HAP-1 (cell line): ENCODE measurements around the gene SLC49A4.

Source experiments
- DNase-seq, 2 experiments: peaks; one replicate each; pipeline ENCODE4 v3.0.0-alpha.2; 2016 to 2020; ENCODE audit warnings: low spot score in 2 of 2
- H3K27me3 ChIP-seq: fragments of 250-450 bp; sonication (Bioruptor Pico); 2 replicates; pipeline ENCODE4 v1.5.1; 2020; ENCODE audit warnings: low read depth, mild to moderate bottlenecking, moderate library complexity
- H3K36me3 ChIP-seq: fragments of 250-450 bp; sonication (Bioruptor Pico); replicated peaks from 2 replicates; pipeline ENCODE4 v1.5.1; 2020; ENCODE audit warnings: mild to moderate bottlenecking
- H3K4me1 ChIP-seq: fragments of 250-450 bp; sonication (Bioruptor Pico); 2 replicates; pipeline ENCODE4 v1.5.1; 2020; ENCODE audit warnings: mild to moderate bottlenecking
- H3K4me3 ChIP-seq: fragments of 250-450 bp; sonication (Bioruptor Pico); 2 replicates; pipeline ENCODE4 v1.5.1; 2020; ENCODE audit warnings: mild to moderate bottlenecking, moderate library complexity
- H3K9me3 ChIP-seq: fragments of 250-450 bp; sonication (Bioruptor Pico); 2 replicates; pipeline ENCODE4 v1.5.1; 2020; ENCODE audit warnings: mild to moderate bottlenecking, moderate library complexity
- in situ Hi-C: fragments of 300-500 bp; cut with MboI; formaldehyde crosslinking; loops from 3 replicates; pipeline ENCODE4 v1.14.3; 2020; ENCODE audit warnings: low sequenced_read_pairs, inconsistent platforms, mixed read lengths

The SLC49A4 gene

GRCh38 chr3:122797291-122797690 is 2.4 kb downstream of the SLC49A4 start:
- Histone ChIP-seq H3K9me3 (no peaks in the 10 kb centered on the region), H3K4me1 (peaks cover 15% of the 10 kb centered on the region), H3K4me3 (no peak overlapping the region), H3K27me3 (no peaks in the 10 kb centered on the region), H3K36me3 (no peaks in the 10 kb centered on the region)
- in situ Hi-C loops, result no loop called here
- DNase-seq, result no peak

GRCh38 chr3:122799322-122799721 is 4.5 kb downstream of the SLC49A4 start:
- in situ Hi-C loops, result no loop called here
- H3K4me1 ChIP-seq, result peaks cover 7% of the 10 kb centered on the region; the same call in 1 of the 2 replicates
- DNase-seq, result no peak
- no peak overlapping the region for H3K4me3 ChIP-seq
- H3K27me3 ChIP-seq, result no peaks in the 10 kb centered on the region
- H3K9me3 ChIP-seq, result no peaks in the 10 kb centered on the region
- no peaks in the 10 kb centered on the region for H3K36me3 ChIP-seq

GRCh38 chr3:122800031-122800430 is 5.2 kb downstream of the SLC49A4 start:
- in situ Hi-C loops, result no loop called here

GRCh38 chr3:122800706-122801237 is 5.9 kb downstream of the SLC49A4 start:
- H3K9me3 ChIP-seq, result no peaks in the 10 kb centered on the region
- no peak for DNase-seq
- H3K36me3 ChIP-seq, result no peaks in the 10 kb centered on the region
- in situ Hi-C loops, result no loop called here
- peaks cover 2% of the 10 kb centered on the region; the same call in 1 of the 2 replicates for H3K4me1 ChIP-seq
- no peaks in the 10 kb centered on the region for H3K27me3 ChIP-seq
- no peak overlapping the region for H3K4me3 ChIP-seq

More at GRCh38 chr3:122800031-122800430, 5.2 kb downstream of the SLC49A4 start:
- DNase-seq, result no peak
- H3K4me3 ChIP-seq, result no peak overlapping the region
- no peaks in the 10 kb centered on the region for H3K36me3 ChIP-seq
- H3K4me1 ChIP-seq, result peaks cover 4% of the 10 kb centered on the region; the same call in 1 of the 2 replicates
- no peaks in the 10 kb centered on the region for H3K27me3 ChIP-seq
- H3K9me3 ChIP-seq, result no peaks in the 10 kb centered on the region

GRCh38 chr3:122802323-122802722 is 7.5 kb downstream of the SLC49A4 start:
- no peak overlapping the region for H3K4me3 ChIP-seq
- H3K36me3 ChIP-seq, result no peaks in the 10 kb centered on the region
- no peaks in the 10 kb centered on the region for H3K9me3 ChIP-seq
- in situ Hi-C loops, result no loop called here
- H3K4me1 ChIP-seq, result no peaks in the 10 kb centered on the region
- no peaks in the 10 kb centered on the region for H3K27me3 ChIP-seq
- DNase-seq, result no peak

GRCh38 chr3:122803977-122804376 is 9.1 kb downstream of the SLC49A4 start:
- H3K4me3 ChIP-seq, result no peak overlapping the region
- H3K27me3 ChIP-seq, result no peaks in the 10 kb centered on the region
- H3K36me3 ChIP-seq, result no peaks in the 10 kb centered on the region
- H3K4me1 ChIP-seq, result no peaks in the 10 kb centered on the region
- in situ Hi-C loops, result no loop called here
- H3K9me3 ChIP-seq, result no peaks in the 10 kb centered on the region
- no peak for DNase-seq

GRCh38 chr3:122810734-122811133 is 15.9 kb downstream of the SLC49A4 start:
- Histone ChIP-seq H3K36me3 (no peaks in the 10 kb centered on the region), H3K9me3 (no peaks in the 10 kb centered on the region), H3K4me1 (no peaks in the 10 kb centered on the region), H3K27me3 (no peaks in the 10 kb centered on the region), H3K4me3 (no peak overlapping the region)
- no peak for DNase-seq
- in situ Hi-C loops, result no loop called here

GRCh38 chr3:122816587-122816986 is 21.7 kb downstream of the SLC49A4 start:
- no peak overlapping the region for H3K4me3 ChIP-seq
- H3K36me3 ChIP-seq, result no peaks in the 10 kb centered on the region
- no peaks in the 10 kb centered on the region for H3K27me3 ChIP-seq
- H3K4me1 ChIP-seq, result no peaks in the 10 kb centered on the region
- no peak for DNase-seq
- no peaks in the 10 kb centered on the region for H3K9me3 ChIP-seq
- in situ Hi-C loops, result no loop called here

- Histone ChIP-seq H3K36me3 (0 out of 2 replicates have a peak, but pooled peaks cover 2% of the 10 kb centered on the region), H3K4me3 (no peak overlapping the region), H3K9me3 (no peaks in the 10 kb centered on the region), H3K27me3 (no peaks in the 10 kb centered on the region), H3K4me1 (no peaks in the 10 kb centered on the region)
- in situ Hi-C loops, result no loop called here
- DNase-seq, result no peak
Measured at GRCh38 chr3:122824465-122825381, 29.9 kb downstream of the SLC49A4 start.

GRCh38 chr3:122825460-122825859 is 30.6 kb downstream of the SLC49A4 start:
- DNase-seq, result no peak
- H3K4me1 ChIP-seq, result no peaks in the 10 kb centered on the region
- H3K4me3 ChIP-seq, result no peak overlapping the region
- H3K27me3 ChIP-seq, result no peaks in the 10 kb centered on the region
- H3K36me3 ChIP-seq, result 0 out of 2 replicates have a peak, but pooled peaks cover 2% of the 10 kb centered on the region
- H3K9me3 ChIP-seq, result no peaks in the 10 kb centered on the region
- in situ Hi-C loops, result no loop called here

- in situ Hi-C loops, result no loop called here
- H3K9me3 ChIP-seq, result no peaks in the 10 kb centered on the region
- 0 out of 2 replicates have a peak, but pooled peaks cover 2% of the 10 kb centered on the region for H3K36me3 ChIP-seq
- no peak overlapping the region for H3K4me3 ChIP-seq
- H3K27me3 ChIP-seq, result no peaks in the 10 kb centered on the region
- H3K4me1 ChIP-seq, result no peaks in the 10 kb centered on the region
- DNase-seq, result no peak
Measured at GRCh38 chr3:122826278-122826677, 31.4 kb downstream of the SLC49A4 start.

GRCh38 chr3:122828281-122828680 is 33.4 kb downstream of the SLC49A4 start:
- Histone ChIP-seq H3K9me3 (no peaks in the 10 kb centered on the region), H3K4me3 (no peak overlapping the region), H3K36me3 (0 out of 2 replicates have a peak, but pooled peaks cover 2% of the 10 kb centered on the region), H3K4me1 (no peaks in the 10 kb centered on the region), H3K27me3 (no peaks in the 10 kb centered on the region)
- no peak for DNase-seq
- in situ Hi-C loops, result no loop called here

GRCh38 chr3:122835590-122835989 is 40.7 kb downstream of the SLC49A4 start:
- no peak for DNase-seq
- no peaks in the 10 kb centered on the region; the same call in none of the 2 replicates for H3K36me3 ChIP-seq
- in situ Hi-C loops, result no loop called here
- no peak overlapping the region for H3K4me3 ChIP-seq
- no peaks in the 10 kb centered on the region for H3K27me3 ChIP-seq
- no peaks in the 10 kb centered on the region for H3K4me1 ChIP-seq
- H3K9me3 ChIP-seq, result no peaks in the 10 kb centered on the region

GRCh38 chr3:122843604-122844003 is 48.7 kb downstream of the SLC49A4 start:
- Histone ChIP-seq H3K4me3 (no peak overlapping the region), H3K27me3 (no peaks in the 10 kb centered on the region), H3K9me3 (no peaks in the 10 kb centered on the region), H3K36me3 (0 out of 2 replicates have a peak, but pooled peaks cover 2% of the 10 kb centered on the region), H3K4me1 (no peaks in the 10 kb centered on the region)
- in situ Hi-C loops, result no loop called here
- DNase-seq, result no peak
